Neural progenitor cell (in vitro differentiated cells): Measurements from ENCODE around the gene PLA2G2F. TPM values are rescaled to one million over a fixed set of nuclear protein-coding genes. Genes with fewer than 3 reads are reported as not detected.

ENCODE experiments used
- DNase-seq: peaks from one replicate; pipeline ENCODE4 v3.0.0-alpha.2; 2016; ENCODE audit warnings: low spot score
- H2AFZ ChIP-seq: fragments of 200-600 bp; sonication (generic); replicated peaks from 2 replicates; pipeline ENCODE4 v1.6.1; 2016; ENCODE audit warnings: antibody characterized with exemption
- H3F3A ChIP-seq: fragments of 200-600 bp; sonication (generic); 2 replicates; pipeline ENCODE4 v1.6.1; 2016; ENCODE audit warnings: antibody characterized with exemption, low read depth
- H3K27ac ChIP-seq: fragments of 200-600 bp; sonication (generic); 2 replicates; pipeline ENCODE4 v1.5.1; 2016; ENCODE audit warnings: mild to moderate bottlenecking
- H3K27me3 ChIP-seq: fragments of 200-600 bp; sonication (generic); 2 replicates; pipeline ENCODE4 v1.6.1; 2016; ENCODE audit warnings: mild to moderate bottlenecking, moderate library complexity
- H3K36me3 ChIP-seq: fragments of 200-600 bp; sonication (generic); 2 replicates; pipeline ENCODE4 v1.5.1; 2016
- H3K4me1 ChIP-seq: fragments of 200-600 bp; sonication (generic); 2 replicates; pipeline ENCODE4 v1.6.1; 2016; ENCODE audit warnings: mixed run types
- H3K4me2 ChIP-seq: fragments of 200-600 bp; sonication (generic); 2 replicates; pipeline ENCODE4 v1.6.1; 2016
- H3K4me3 ChIP-seq: fragments of 200-600 bp; sonication (generic); 2 replicates; pipeline ENCODE4 v1.5.1; 2016
- H3K79me2 ChIP-seq: fragments of 200-600 bp; sonication (generic); 2 replicates; pipeline ENCODE4 v1.6.1; 2016; ENCODE audit warnings: low read depth
- H3K9ac ChIP-seq: fragments of 200-600 bp; sonication (generic); 2 replicates; pipeline ENCODE4 v1.6.1; 2016
- H3K9me3 ChIP-seq: fragments of 200-600 bp; sonication (generic); 2 replicates; pipeline ENCODE4 v1.5.1; 2016; ENCODE audit warnings: low read depth
- H4K20me1 ChIP-seq: fragments of 200-600 bp; sonication (generic); 2 replicates; pipeline ENCODE4 v1.6.1; 2016; ENCODE audit warnings: low read depth
- H3K27ac Mint-ChIP-seq: 3 replicates; pipeline ENCODE4 v1.8.0; 2021; ENCODE audit warnings: mixed read lengths
- H3K27me3 Mint-ChIP-seq: 2 replicates; pipeline ENCODE4 v1.8.0; 2022; ENCODE audit warnings: low read depth, mild to moderate bottlenecking, inconsistent platforms, moderate library complexity, mixed read lengths; ENCODE audit not compliant: insufficient read depth
- H3K36me3 Mint-ChIP-seq: 3 replicates; pipeline ENCODE4 v1.8.0; 2021; ENCODE audit warnings: mixed read lengths
- H3K4me1 Mint-ChIP-seq: 3 replicates; pipeline ENCODE4 v1.8.0; 2021; ENCODE audit warnings: mixed read lengths
- H3K4me3 Mint-ChIP-seq: 3 replicates; pipeline ENCODE4 v1.8.0; 2021; ENCODE audit warnings: mild to moderate bottlenecking, moderate library complexity, mixed read lengths
- H3K9me3 Mint-ChIP-seq: 3 replicates; pipeline ENCODE4 v1.8.0; 2020; ENCODE audit warnings: mixed read lengths
- CTCF ChIP-seq: fragments of 200-600 bp; sonication (generic); IDR thresholded peaks from 2 replicates; pipeline ENCODE4 v1.5.1; 2017; ENCODE audit warnings: antibody characterized with exemption, mild to moderate bottlenecking
- EZH2 ChIP-seq: fragments of 200-600 bp; sonication (generic); IDR thresholded peaks from 2 replicates; pipeline ENCODE4 v1.6.1; 2017; ENCODE audit warnings: antibody characterized with exemption, mild to moderate bottlenecking, moderate library complexity
- EZH2phosphoT487 ChIP-seq: fragments of 200-600 bp; sonication (generic); IDR thresholded peaks from 2 replicates; pipeline ENCODE4 v1.6.1; 2017; ENCODE audit warnings: antibody characterized with exemption
- total RNA-seq: library from RNA; depleted of rRNA; stranded (reverse); fragments of >200 nt; gene quantifications from 2 replicates; pipeline ENCODE4 v1.2.3, GENCODE V29; 2015; ENCODE audit warnings: low replicate concordance

Gene PLA2G2F
- total RNA-seq, 1 donor from 2014 or later = not detected

DNA sequence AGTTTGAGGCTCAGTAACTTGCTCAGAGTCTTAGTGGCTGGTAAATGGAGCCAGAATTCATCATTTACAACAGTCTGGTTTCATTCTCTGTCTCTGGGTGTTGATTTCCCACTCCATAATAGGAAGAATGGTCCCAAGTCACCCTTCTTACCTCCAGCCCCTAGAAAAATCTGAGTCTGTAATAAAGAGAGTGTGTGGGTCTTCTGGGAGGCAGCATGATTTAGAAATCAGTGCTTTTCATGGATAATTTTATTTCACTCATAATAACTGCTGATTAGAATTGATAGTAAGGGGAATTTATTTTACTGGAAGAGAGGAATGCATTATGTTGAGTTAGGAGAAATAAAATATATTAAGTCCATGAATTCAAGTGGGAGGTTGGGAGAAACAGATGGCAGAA, 21.9 kb upstream of the PLA2G2F start:
- Histone ChIP-seq H3K4me1 (no peaks in the 10 kb centered on the region), H3K79me2 (no peaks in the 10 kb centered on the region), H3K27me3 (no peaks in the 10 kb centered on the region), H2AFZ (no peak overlapping the region), H3K4me2 (no peak overlapping the region), H3K9ac (no peak overlapping the region), H3K9me3 (no peaks in the 10 kb centered on the region), H4K20me1 (no peaks in the 10 kb centered on the region), H3K4me3 (no peak overlapping the region), H3F3A (no peaks in the 10 kb centered on the region), H3K36me3 (no peaks in the 10 kb centered on the region), H3K27ac (no peak overlapping the region)
- Mint-ChIP-seq H3K9me3 (no peaks in the 10 kb centered on the region), H3K4me3 (no peak overlapping the region), H3K36me3 (no peaks in the 10 kb centered on the region), H3K4me1 (no peaks in the 10 kb centered on the region), H3K27me3 (peaks cover 16% of the 10 kb centered on the region), H3K27ac (no peak overlapping the region)
- TF ChIP-seq CTCF (no peak), EZH2 (no peak), EZH2phosphoT487 (no peak)
- no peak for DNase-seq

DNA sequence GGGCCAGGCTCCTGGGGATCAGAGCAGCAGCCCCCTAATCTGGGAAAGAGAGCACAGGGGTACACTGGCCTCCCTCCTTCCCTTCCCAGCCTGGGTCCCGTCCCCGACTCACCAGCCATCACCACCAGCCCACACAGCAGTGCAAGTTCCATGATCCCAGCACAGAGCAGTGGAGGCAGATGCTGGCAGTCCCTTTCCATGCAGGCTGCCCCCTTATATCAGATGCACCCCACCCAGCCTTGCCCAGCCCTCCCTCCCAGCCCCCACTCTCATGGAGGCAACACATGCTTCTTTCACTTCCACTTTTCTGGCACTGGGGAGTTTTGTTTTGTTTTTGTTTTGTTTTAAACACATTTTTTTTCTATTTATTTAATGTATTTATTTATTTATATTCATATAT, 19.8 kb upstream of the PLA2G2F start, which contains the start of gene PLA2G2D:
Gene PLA2G2D (minus strand): TSS at position 190 of the 400 bp plus-strand sequence. CDS start 38 bp downstream, at position 152.
- H3K4me3 Mint-ChIP-seq = no peak within 1 kb of the TSS
- no peaks in the 10 kb centered on the region for H3K79me2 ChIP-seq
- H3K36me3 ChIP-seq = no peaks in the 10 kb centered on the region
- H3K27ac Mint-ChIP-seq = no peak within 1 kb of the TSS
- no peaks in the 10 kb centered on the region for H3K9me3 Mint-ChIP-seq
- DNase-seq = no peak
- no peak within 1 kb of the TSS for H3K4me2 ChIP-seq
- H3K4me1 Mint-ChIP-seq = no peaks in the 10 kb centered on the region
- no peak within 1 kb of the TSS for H3K9ac ChIP-seq
- H2AFZ ChIP-seq = no peak within 1 kb of the TSS
- H3K4me3 ChIP-seq = no peak within 1 kb of the TSS
- no peaks in the 10 kb centered on the region for H3K4me1 ChIP-seq
- H4K20me1 ChIP-seq = no peaks in the 10 kb centered on the region
- TF ChIP-seq EZH2phosphoT487 (no peak), CTCF (no peak), EZH2 (no peak)
- no peak within 1 kb of the TSS for H3K27ac ChIP-seq
- H3K27me3 Mint-ChIP-seq = peaks cover 10% of the 10 kb centered on the region
- H3K9me3 ChIP-seq = no peaks in the 10 kb centered on the region
- H3K27me3 ChIP-seq = no peaks in the 10 kb centered on the region
- H3F3A ChIP-seq = no peaks in the 10 kb centered on the region
- no peaks in the 10 kb centered on the region for H3K36me3 Mint-ChIP-seq

GRCh38 chr1:20120796-20121195, 18.3 kb upstream of the PLA2G2F start:
- no peaks in the 10 kb centered on the region for H3K4me1 Mint-ChIP-seq

More at GRCh38 chr1:20120796-20121195, 18.3 kb upstream of the PLA2G2F start:
- H3K4me3 ChIP-seq = no peak overlapping the region
- H3K4me1 ChIP-seq = no peaks in the 10 kb centered on the region
- no peak overlapping the region for H3K4me2 ChIP-seq
- TF ChIP-seq EZH2phosphoT487 (no peak), EZH2 (no peak), CTCF (no peak)
- no peaks in the 10 kb centered on the region for H3K79me2 ChIP-seq
- H3K36me3 ChIP-seq = no peaks in the 10 kb centered on the region
- H3F3A ChIP-seq = no peaks in the 10 kb centered on the region
- Mint-ChIP-seq H3K36me3 (no peaks in the 10 kb centered on the region), H3K27ac (no peak overlapping the region), H3K27me3 (peaks cover 8% of the 10 kb centered on the region), H3K4me3 (no peak overlapping the region), H3K9me3 (no peaks in the 10 kb centered on the region)
- H3K27ac ChIP-seq = no peak overlapping the region
- DNase-seq = no peak
- no peaks in the 10 kb centered on the region for H4K20me1 ChIP-seq
- H2AFZ ChIP-seq = no peak overlapping the region
- H3K9me3 ChIP-seq = no peaks in the 10 kb centered on the region
- H3K27me3 ChIP-seq = no peaks in the 10 kb centered on the region
- no peak overlapping the region for H3K9ac ChIP-seq
